Measurements from ENCODE around the gene KBTBD7. TPM values are rescaled to one million over a fixed set of nuclear protein-coding genes. Genes with fewer than 3 reads are reported as not detected.

KBTBD7 gene
- total and polyA plus RNA-seq, 2 experiments from 2014 or later: 12.2 to 19.1 TPM

- Histone ChIP-seq H3K27ac (ENCODE audit: low read depth) (no peak overlapping the region), H3K9me2 (ENCODE audit: insufficient read depth) (no peaks in the 10 kb centered on the region), H3K4me3 (no peak overlapping the region), H3K79me2 (replicated peaks; ENCODE audit: insufficient read depth) (peaks cover 12% of the 10 kb centered on the region), H4K20me1 (replicated peaks; ENCODE audit: insufficient read depth) (no peaks in the 10 kb centered on the region), H2AFZ (no peak overlapping the region), H3F3A (replicated peaks; ENCODE audit: low read depth) (no peaks in the 10 kb centered on the region), H3K4me1 (ENCODE audit: insufficient read depth) (0 out of 2 replicates have a peak, but pooled peaks cover 3% of the 10 kb centered on the region), H3K4me2 (no peak overlapping the region), H3K27me3 (ENCODE audit: insufficient read depth) (no peaks in the 10 kb centered on the region), H3K36me3 (ENCODE audit: insufficient read depth) (no peaks in the 10 kb centered on the region)
- Mint-ChIP-seq H3K27ac (no peak overlapping the region), H3K36me3 (ENCODE audit: low read depth) (peaks cover 21% of the 10 kb centered on the region), H3K4me3 (no peak overlapping the region), H3K9me3 (peaks cover 14% of the 10 kb centered on the region; the same call in 2 of the 3 replicates), H3K4me1 (peaks cover 15% of the 10 kb centered on the region), H3K27me3 (ENCODE audit: insufficient read depth, low read depth, poor library complexity) (peaks cover 12% of the 10 kb centered on the region)
- ATAC-seq: no peak
- peak; percentile 42 for DNase-seq (ENCODE audit: low spot score)
- peak; percentile 56 to 60 for TF ChIP-seq CTCF (conservative IDR thresholded peaks at IDR 0.05; ENCODE audit: low read depth in 2 of 2)
- no peak for TF ChIP-seq ZNF114 (CRISPR knock-in tag; IDR thresholded peaks at IDR 0.05)
- TF ChIP-seq EZH2 (IDR thresholded peaks at IDR 0.05; ENCODE audit: low read depth, unreplicated experiment): no peak
- no peak for TF ChIP-seq REST (IDR thresholded peaks at IDR 0.05; ENCODE audit: unreplicated experiment)
Observed at GRCh38 chr13:41196620-41197019, 2.3 kb upstream of the KBTBD7 start.

- peaks cover 13% of the 10 kb centered on the region for H3K79me2 ChIP-seq (replicated peaks; ENCODE audit: insufficient read depth)
- no peak overlapping the region for H2AFZ ChIP-seq
- TF ChIP-seq JUNB (IDR thresholded peaks at IDR 0.05; ENCODE audit: unreplicated experiment): no peak
- TF ChIP-seq ZNF462 (CRISPR knock-in tag; IDR thresholded peaks at IDR 0.05): no peak
- no peak for TF ChIP-seq NANOG (IDR thresholded peaks at IDR 0.05; ENCODE audit: borderline replicate concordance)
- no peak for TF ChIP-seq CTCF (conservative IDR thresholded peaks at IDR 0.05; ENCODE audit: low read depth in 2 of 2)
Observed at GRCh38 chr13:41196011-41196410, 1.6 kb upstream of the KBTBD7 start.

More at GRCh38 chr13:41196011-41196410, 1.6 kb upstream of the KBTBD7 start:
- Histone ChIP-seq H4K20me1 (replicated peaks; ENCODE audit: insufficient read depth) (no peaks in the 10 kb centered on the region), H3F3A (replicated peaks; ENCODE audit: low read depth) (no peaks in the 10 kb centered on the region), H3K4me2 (no peak overlapping the region), H3K36me3 (ENCODE audit: insufficient read depth) (no peaks in the 10 kb centered on the region), H3K27me3 (ENCODE audit: insufficient read depth) (no peaks in the 10 kb centered on the region), H3K27ac (ENCODE audit: low read depth) (no peak overlapping the region), H3K4me3 (no peak overlapping the region), H3K4me1 (ENCODE audit: insufficient read depth) (0 out of 2 replicates have a peak, but pooled peaks cover 3% of the 10 kb centered on the region), H3K9me2 (ENCODE audit: insufficient read depth) (no peaks in the 10 kb centered on the region)
- Mint-ChIP-seq H3K27ac (no peak overlapping the region), H3K36me3 (ENCODE audit: low read depth) (peaks cover 21% of the 10 kb centered on the region), H3K9me3 (peaks cover 14% of the 10 kb centered on the region; the same call in 2 of the 3 replicates), H3K4me3 (no peak overlapping the region), H3K4me1 (peaks cover 16% of the 10 kb centered on the region), H3K27me3 (ENCODE audit: insufficient read depth, low read depth, poor library complexity) (peaks cover 12% of the 10 kb centered on the region)
- DNase-seq (ENCODE audit: low spot score): no peak
- ATAC-seq: no peak
